ENCODE data around the gene L3MBTL4. TPM values are rescaled to one million over a fixed set of nuclear protein-coding genes. Genes with fewer than 3 reads are reported as not detected.

The L3MBTL4 gene
- total RNA-seq, 1 experiment from 2014 or later = 0.87 TPM

GRCh38 chr18:6022845-6023244 lies 391.9 kb downstream of the L3MBTL4 start:
- CTCF ChIA-PET = no interaction called here
- Histone ChIP-seq H3K27ac (ENCODE audit: low read length) (no peak overlapping the region), H3K27me3 (ENCODE audit: control insufficient read depth, insufficient read depth, low read length) (no peaks in the 10 kb centered on the region), H3K4me1 (ENCODE audit: control insufficient read depth, insufficient read depth, low read length) (no peaks in the 10 kb centered on the region), H3K4me3 (ENCODE audit: low read depth in 2 of 2, low read length in 2 of 2) (no peak overlapping the region), H3K36me3 (ENCODE audit: control insufficient read depth, insufficient read depth, low read length) (no peaks in the 10 kb centered on the region), H3K9me3 (ENCODE audit: control insufficient read depth, insufficient read depth, low read depth, low read length) (no peaks in the 10 kb centered on the region)
- ATAC-seq = no peak
- BruUV-seq (replicated peaks) = no TSS peak
- POLR2A ChIA-PET = no interaction called here
- in situ Hi-C loops (cut with HindIII; ENCODE audit: low pct_unique_long_range_greater_than_20kb, low sequenced_read_pairs) (no loop called here), intact Hi-C loops (cut with micrococcal nuclease; ENCODE audit: unreplicated experiment) (no loop called here)
- no peak for DNase-seq (ENCODE audit: low read depth, low spot score)
- TF ChIP-seq TCF7L2 (IDR thresholded peaks at IDR 0.05; ENCODE audit: low read depth, low read length) (no peak), REST (IDR thresholded peaks at IDR 0.05; ENCODE audit: insufficient read depth in 1 of 2, low read depth in 2 of 2, low read length in 1 of 2) (no peak), POLR2AphosphoS5 (IDR thresholded peaks at IDR 0.05; ENCODE audit: low read depth, low read length) (no peak), CTCF (IDR thresholded peaks at IDR 0.05) (no peak), SIN3A (IDR thresholded peaks at IDR 0.05; ENCODE audit: borderline replicate concordance, insufficient read depth, low read depth, low read length) (no peak)

GRCh38 chr18:6022074-6022444 lies 392.7 kb downstream of the L3MBTL4 start:
- BruUV-seq (replicated peaks) = no TSS peak
- intact Hi-C loops (cut with micrococcal nuclease; ENCODE audit: unreplicated experiment) (no loop called here), in situ Hi-C loops (cut with HindIII; ENCODE audit: low pct_unique_long_range_greater_than_20kb, low sequenced_read_pairs) (no loop called here)
- no peaks in the 10 kb centered on the region for H3K9me3 ChIP-seq (ENCODE audit: control insufficient read depth, insufficient read depth, low read depth, low read length)
- TF ChIP-seq REST (IDR thresholded peaks at IDR 0.05; ENCODE audit: insufficient read depth in 1 of 2, low read depth in 2 of 2, low read length in 1 of 2) (no peak), TCF7L2 (IDR thresholded peaks at IDR 0.05; ENCODE audit: low read depth, low read length) (no peak), CTCF (IDR thresholded peaks at IDR 0.05) (no peak), SIN3A (IDR thresholded peaks at IDR 0.05; ENCODE audit: borderline replicate concordance, insufficient read depth, low read depth, low read length) (no peak), POLR2AphosphoS5 (IDR thresholded peaks at IDR 0.05; ENCODE audit: low read depth, low read length) (no peak)
- CTCF ChIA-PET = no interaction called here
- no peak overlapping the region for H3K27ac ChIP-seq (ENCODE audit: low read length)
- H3K4me3 ChIP-seq (ENCODE audit: low read depth in 2 of 2, low read length in 2 of 2) = no peak overlapping the region
- no peaks in the 10 kb centered on the region for H3K36me3 ChIP-seq (ENCODE audit: control insufficient read depth, insufficient read depth, low read length)
- no peak for DNase-seq (ENCODE audit: low read depth, low spot score)
- no peak for ATAC-seq
- no peaks in the 10 kb centered on the region for H3K27me3 ChIP-seq (ENCODE audit: control insufficient read depth, insufficient read depth, low read length)
- POLR2A ChIA-PET = no interaction called here
- no peaks in the 10 kb centered on the region for H3K4me1 ChIP-seq (ENCODE audit: control insufficient read depth, insufficient read depth, low read length)

All from Panc1 (cell line).